Activated CD4-positive, alpha-beta T cell treated with anti-CD3 and anti-CD28 coated beads for 48 hours (primary cell): Measurements from ENCODE around the gene SYNE3.

Experiments used
- DNase-seq: peaks from one replicate; pipeline ENCODE4 v3.0.0-alpha.2; 2020

Gene SYNE3

GRCh38 chr14:95541346-95541745 is 24.9 kb upstream of the SYNE3 start:
- DNase-seq, result no peak

- DNase-seq, result no peak
Observed at GRCh38 chr14:95540236-95540855, 23.9 kb upstream of the SYNE3 start.

- DNase-seq, result no peak
Observed at GRCh38 chr14:95538801-95539509, 22.5 kb upstream of the SYNE3 start.

- DNase-seq, result no peak
Observed at GRCh38 chr14:95537298-95538089, 21.0 kb upstream of the SYNE3 start.

- no peak for DNase-seq
Observed at GRCh38 chr14:95536671-95537070, 20.2 kb upstream of the SYNE3 start.

GRCh38 chr14:95536036-95536593 is 19.7 kb upstream of the SYNE3 start:
- DNase-seq, result no peak

GRCh38 chr14:95535226-95536021 is 19.0 kb upstream of the SYNE3 start:
- peak; percentile 40 for DNase-seq

- peak; percentile 98 for DNase-seq
Observed at GRCh38 chr14:95534299-95535225, 18.1 kb upstream of the SYNE3 start, which contains the start of gene GLRX5. TSS of gene GLRX5 (plus strand) at chr14:95535050. CDS start at chr14:95535090, 40 bp downstream.

- DNase-seq, result peak; percentile 31
Observed at GRCh38 chr14:95533822-95534221, 17.4 kb upstream of the SYNE3 start.

GRCh38 chr14:95533391-95533821 is 17.0 kb upstream of the SYNE3 start:
- DNase-seq, result peak; percentile 36

- no peak for DNase-seq
Observed at GRCh38 chr14:95531969-95532368, 15.5 kb upstream of the SYNE3 start.

- no peak for DNase-seq
Observed at GRCh38 chr14:95531473-95531872, 15.0 kb upstream of the SYNE3 start.

- DNase-seq, result no peak
Observed at GRCh38 chr14:95530473-95531276, 14.2 kb upstream of the SYNE3 start.

GRCh38 chr14:95529216-95529615 is 12.8 kb upstream of the SYNE3 start:
- DNase-seq, result no peak

- DNase-seq, result peak; percentile 69
Observed at GRCh38 chr14:95527387-95528002, 11.0 kb upstream of the SYNE3 start.

GRCh38 chr14:95526483-95527386 is 10.3 kb upstream of the SYNE3 start:
- no peak for DNase-seq

- DNase-seq, result no peak
Observed at GRCh38 chr14:95525999-95526398, 9.5 kb upstream of the SYNE3 start.

GRCh38 chr14:95524706-95525512 is 8.5 kb upstream of the SYNE3 start:
- no peak for DNase-seq
